ENCODE results near the gene ACP7. TPM values are rescaled to one million over a fixed set of nuclear protein-coding genes. Genes with fewer than 3 reads are reported as not detected.
"Not testable (repeated sequence)": the region's sequence is repeated elsewhere in the genome, so short reads cannot be mapped to it uniquely, and the experiment has no call there.

Gene ACP7
- polyA plus RNA-seq, 3 donors, result 0.31 to 0.76 (median 0.64) TPM

DNA sequence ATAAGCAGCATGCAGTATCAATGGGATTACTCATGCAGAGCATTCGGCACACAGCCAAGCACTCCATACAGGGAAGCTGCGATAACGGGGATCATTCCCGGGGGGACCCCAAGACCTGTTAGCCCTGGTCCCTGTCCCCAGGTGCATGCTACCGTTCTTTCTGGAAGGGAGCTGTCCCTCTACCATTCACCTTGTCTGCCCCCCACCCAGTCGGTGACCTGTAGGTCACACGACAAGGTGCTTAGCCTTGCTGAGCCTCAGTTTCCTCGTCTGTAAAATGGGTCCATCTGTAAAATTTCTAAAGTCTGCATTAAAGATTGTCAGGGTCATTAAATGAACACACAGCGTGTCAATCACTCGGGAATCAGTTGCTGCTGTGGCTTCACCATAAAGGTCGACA is 6.8 kb upstream of the ACP7 start:
- DNase-seq (ENCODE audit: low read depth in 3 of 3, low spot score in 2 of 3), result no peak

DNA sequence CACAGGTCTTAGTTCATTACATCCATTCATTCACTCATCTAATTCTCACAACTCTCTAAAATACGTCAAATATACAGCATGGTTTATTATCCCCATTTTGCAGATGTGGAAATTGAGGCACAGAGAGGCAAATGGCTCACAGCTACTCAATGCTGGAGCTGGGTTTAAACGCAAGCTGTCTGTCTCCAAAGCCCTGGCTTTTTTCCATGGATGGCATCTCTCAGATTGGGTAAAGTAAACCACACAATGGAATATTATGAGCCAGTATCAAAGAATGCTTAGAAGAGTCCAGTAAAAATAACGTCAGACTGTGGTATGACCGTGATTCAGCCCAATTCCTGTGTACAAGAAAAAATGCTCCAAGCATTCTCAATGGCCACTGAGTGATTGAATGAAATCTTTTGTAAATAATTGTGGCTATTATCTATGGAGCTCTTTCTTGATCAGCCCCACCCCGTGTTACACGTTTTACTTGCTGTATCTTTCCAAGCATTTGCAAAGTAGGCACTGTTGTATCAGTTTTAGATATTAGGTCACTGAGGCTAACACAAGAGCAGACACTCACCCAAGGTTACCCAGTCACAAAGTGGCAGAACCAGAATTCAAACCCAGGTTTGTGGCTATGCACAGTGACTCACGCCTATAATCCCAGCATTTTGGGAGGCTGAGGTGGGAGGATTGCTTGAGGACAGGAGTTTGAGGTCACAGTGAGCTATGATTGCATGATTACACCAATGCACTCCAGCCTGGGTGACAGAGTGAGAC is 5.5 kb upstream of the ACP7 start:
- no peak for DNase-seq (ENCODE audit: low read depth in 3 of 3, low spot score in 2 of 3)

DNA sequence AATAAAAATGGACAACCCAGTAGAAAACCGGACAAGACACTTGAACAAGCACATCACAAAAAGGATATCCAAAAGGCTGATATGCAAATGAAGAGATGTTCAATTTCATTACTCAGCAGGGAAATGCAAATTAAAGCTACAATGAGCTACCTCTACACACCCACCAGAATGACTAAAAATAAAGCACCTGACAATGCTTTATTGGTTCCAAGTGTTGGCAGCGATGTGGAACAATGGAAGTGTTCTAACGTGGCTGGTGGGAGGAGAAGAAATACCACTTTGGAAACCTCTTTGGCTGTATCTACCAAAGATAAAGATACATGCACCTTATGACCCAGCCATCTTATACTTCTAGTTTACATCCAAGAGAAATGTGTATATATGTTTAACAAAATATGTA is 3.7 kb upstream of the ACP7 start:
- no peak for DNase-seq (ENCODE audit: low read depth in 3 of 3, low spot score in 2 of 3)

DNA sequence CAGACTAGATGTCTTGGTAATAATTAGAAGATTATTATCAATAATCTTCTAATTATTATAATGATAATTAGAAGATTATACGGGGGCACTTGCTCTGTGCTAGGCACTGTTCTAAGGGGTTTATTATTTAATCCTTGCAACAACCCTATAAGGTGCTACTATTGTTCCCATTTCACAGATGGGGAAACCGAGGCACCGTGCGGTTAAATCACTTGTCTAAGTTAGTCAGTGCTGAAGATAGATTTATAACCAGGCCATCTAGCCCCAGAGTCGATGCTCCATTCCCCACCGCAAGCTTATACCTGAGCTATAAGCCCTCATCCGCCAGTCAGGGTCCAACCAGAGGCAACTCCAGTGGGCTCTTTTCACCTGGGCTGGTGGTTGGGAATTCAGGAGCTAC is 2.0 kb upstream of the ACP7 start:
- no peak for DNase-seq (ENCODE audit: low read depth in 3 of 3, low spot score in 2 of 3)

DNA sequence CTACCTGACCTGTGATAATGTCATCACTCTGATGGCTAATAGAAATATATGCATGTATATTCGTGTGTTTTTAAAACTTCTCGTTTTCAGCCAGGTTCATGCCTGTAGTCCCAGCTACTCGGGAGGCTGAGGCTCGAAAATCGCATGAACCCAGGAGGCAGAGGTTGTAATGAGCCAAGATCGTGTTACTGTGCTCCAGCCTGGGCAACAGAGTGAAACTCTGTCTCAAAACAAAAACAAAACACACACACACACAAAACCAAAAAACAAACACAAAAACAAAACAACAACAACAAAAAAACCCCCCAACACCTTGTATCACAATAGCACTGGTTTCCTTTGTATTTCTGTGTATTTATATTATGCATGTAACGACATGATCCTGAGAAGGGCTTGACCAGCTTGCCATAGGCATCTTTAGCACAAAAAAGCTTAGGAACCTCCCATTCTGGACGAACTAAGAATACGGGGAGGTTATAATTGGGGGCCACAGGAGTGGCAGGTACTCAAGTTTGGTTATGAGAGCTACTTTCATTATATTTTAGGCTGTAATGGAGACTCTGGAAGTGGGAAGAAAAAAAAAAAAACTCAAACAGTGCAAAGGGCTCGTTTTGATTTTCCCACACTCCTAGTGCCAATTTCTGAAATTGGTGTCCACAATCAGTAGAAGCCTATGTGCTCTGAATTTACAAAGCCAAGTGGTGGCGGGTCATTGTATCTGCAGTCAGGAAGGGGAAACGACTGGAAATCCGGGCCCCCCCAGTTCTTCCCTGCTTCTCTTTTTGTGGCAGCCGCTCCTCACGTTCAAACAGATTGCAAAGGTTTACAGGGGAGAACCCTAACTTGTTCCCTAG is 1.2 kb upstream of the ACP7 start:
- no peak for DNase-seq (ENCODE audit: low read depth in 3 of 3, low spot score in 2 of 3)

DNA sequence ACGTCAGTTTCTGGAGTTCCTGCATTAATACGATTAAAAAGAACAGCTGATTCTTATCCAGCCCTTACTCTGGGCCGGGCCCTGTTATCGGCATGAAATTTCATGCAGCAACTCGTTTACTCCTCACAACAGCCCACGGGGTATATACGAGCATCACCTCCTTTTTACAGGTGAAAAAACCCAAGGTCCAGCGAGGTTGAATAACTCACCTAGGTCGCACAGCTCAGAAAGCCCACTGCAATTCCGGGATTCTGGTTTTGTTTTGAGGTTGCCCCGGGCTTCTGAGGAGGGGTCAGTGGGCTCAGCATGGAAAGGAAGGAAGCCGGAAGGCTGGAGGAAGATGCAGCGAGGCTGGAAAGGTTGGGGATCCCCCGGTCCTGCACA is 577 bp upstream of the ACP7 start:
- DNase-seq (ENCODE audit: low read depth in 3 of 3, low spot score in 2 of 3), result no peak

DNA sequence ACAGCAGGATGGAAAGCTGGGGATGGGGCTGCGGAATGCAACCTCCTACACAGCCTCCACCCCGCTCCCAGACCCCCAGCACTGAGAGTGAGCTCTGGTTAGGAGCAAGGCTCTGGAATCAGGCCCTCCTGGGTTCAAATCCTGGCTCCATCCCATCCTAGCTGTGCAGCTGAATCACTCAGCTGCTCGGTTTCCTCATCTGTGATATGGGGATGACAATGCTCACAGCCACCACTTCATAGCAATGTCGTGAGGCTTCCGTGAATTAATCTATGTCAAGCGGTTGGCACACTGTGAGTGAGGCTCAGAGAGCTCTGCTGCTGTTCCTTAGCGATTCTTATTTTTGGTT is 538 bp downstream of the ACP7 start:
- no peak for DNase-seq (ENCODE audit: low read depth in 3 of 3, low spot score in 2 of 3)

DNA sequence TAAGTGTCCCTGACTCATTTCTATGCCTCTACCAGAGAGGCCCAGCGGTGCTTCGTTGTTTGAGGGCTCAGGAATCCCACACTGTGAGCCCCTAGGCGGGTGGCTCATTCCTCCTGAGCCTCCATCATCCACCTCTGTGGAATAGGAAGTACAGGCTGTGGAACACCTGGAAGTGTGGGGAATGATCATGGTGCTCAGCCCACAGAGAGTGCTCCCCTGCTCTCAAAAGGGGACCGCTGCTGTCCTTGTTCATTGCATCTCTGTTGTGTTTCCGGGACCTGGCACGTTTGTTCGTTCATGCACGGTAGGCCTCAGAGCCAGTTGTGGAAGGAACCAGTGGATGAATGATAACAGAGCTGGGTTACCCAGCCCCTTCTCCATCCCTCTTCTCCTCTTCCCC is 1.2 kb downstream of the ACP7 start:
- no peak for DNase-seq (ENCODE audit: low read depth in 3 of 3, low spot score in 2 of 3)

DNA sequence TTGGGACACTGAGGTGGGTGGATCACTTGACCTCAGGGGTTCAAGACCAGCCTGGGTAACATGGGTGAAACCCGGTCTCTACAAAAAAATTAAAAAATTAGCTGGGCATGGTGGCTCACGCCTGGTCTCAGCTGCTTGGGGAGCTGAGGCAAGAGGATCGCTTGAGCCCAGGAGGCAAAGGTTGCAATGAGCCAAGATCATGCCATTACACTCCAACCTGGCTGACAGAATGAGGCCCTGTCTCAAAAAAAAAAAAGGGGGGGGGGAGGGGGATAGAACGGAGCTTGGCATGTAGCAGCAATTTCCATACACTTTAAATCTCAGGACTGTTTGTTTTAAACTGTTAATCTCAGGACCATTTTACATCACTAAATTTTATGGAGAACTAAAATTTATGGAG is 2.2 kb downstream of the ACP7 start:
- DNase-seq (ENCODE audit: low read depth in 3 of 3, low spot score in 2 of 3), result no peak

DNA sequence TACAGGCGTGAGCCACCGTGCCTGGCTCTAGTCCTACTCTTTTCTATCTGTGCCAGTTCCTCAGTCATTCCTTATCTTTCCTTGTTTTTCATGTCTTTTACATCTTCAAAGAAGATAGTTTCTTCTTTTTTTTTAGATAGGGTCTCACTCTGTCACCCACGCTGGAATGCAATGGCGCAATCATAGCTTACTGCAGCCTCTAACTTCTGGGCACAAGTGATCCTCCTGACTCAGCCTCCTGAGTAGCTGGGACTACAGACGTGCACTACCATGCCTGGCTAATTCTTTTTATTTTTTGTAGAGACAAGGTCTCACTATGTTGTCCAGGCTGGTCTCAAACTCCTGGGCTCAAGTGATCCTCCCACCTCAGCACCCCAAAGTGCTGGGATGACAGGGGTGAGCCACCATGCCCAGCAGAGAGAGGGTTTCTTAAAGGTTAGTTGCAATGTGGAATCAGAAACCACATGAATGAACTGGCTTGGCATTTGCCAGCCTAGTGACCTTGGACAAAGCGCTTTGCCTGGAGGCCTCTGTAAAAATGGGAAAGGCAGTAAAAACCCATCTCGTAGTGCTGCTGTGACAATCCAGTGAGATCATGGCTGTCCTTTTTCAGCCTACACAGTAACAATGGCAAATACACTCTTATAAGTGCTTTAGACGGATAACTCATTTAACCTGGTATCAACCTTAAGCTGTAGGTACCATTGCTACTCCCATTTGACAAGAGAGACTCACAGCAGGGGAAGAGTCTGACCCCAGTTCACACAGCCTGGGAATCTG is 3.9 kb downstream of the ACP7 start:
- no peak for DNase-seq (ENCODE audit: low read depth in 3 of 3, low spot score in 2 of 3)

DNA sequence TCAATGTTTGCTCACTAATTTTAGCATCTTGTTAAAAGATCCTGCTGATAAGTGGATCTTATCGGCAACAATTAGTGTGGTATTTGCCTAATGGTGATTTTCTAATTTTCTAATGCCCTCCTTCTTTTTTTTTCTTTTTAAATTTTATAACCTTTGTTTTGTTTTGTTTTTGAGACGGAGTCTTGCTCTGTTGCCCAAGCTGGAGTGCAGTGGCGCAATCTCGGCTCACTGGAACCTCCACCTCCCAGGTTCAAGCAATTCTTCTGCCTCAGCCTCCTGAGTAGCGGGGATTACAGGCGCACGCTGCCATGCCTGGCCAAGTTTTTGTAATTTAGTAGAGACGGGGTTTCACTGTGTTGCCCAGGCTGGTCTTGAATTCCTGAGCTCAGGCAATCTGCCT is 5.8 kb downstream of the ACP7 start:
- DNase-seq (ENCODE audit: low read depth in 3 of 3, low spot score in 2 of 3), result not testable (repeated sequence)

DNA sequence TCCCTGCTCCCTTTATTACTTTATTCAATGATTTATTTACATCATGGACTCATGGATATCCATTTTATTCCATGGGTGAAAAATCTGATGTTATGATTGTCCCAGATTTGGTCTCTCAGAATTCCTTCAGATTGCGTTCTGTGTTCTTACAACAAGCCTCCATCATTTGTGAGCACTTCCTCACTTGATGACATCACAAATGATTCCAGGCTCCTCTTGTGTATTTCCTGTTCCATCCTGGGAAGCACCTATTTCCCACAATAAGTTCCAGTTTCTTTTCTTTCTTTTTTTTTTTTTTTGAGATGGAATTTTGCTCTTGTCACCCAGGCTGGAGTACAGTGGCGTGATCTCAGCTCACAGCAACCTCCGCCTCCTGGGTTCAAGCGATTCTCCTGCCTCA is 6.7 kb downstream of the ACP7 start:
- DNase-seq (ENCODE audit: low read depth in 3 of 3, low spot score in 2 of 3), result no peak

DNA sequence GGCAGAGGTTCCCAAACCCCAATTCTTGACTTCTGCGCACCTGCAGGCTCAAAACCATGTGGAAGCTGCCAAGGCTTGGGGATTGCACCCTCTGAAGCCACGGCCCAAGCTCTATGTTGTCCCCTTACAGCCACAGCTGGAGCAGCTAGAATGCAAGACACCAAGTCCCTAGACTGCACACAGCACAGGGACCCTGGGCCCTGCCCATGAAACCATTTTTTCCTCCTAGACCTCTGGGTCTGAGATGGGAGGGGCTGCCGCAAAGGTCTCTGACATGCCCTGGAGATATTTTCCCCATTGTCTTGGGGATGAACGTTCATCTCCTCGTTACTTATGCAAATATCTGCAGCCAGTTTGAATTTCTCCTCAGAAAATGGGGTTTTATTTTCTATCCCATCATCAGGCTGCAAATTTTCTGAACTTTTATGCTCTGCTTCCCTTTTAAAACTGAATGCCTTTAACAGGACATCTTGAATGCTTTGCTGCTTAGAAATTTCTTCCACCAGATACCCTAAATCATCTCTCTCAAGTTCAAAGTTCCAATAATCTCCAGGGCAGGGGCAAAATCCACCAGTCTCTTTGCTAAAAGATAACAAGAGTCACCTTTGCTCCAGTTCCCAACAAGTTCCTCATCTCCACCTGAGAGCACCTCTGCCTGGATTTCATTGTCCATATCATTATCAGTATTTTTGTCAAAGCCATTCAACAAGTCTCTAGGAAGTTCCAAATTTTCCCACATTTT is 11.8 kb downstream of the ACP7 start:
- not testable (repeated sequence) for DNase-seq (ENCODE audit: low read depth in 3 of 3, low spot score in 2 of 3)

DNA sequence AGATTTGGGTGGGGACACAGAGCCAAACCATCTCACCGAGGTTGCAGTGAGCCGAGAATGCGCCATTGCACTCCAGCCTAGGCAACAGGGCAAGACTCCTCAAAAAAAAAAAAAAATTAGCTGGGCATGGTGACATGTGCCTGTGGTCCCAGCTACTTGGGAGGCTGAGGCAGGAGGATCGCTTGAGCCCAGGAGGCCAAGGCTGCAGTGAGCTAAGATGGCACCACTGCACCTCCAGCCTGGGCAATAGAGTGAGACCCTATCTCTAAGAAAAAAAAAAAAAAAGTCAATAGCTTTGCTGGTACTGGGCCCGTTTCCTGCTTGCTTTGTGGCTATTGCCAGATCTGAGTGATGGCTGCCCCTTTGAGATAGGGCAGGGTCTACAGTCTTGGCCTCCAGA is 13.1 kb downstream of the ACP7 start:
- DNase-seq (ENCODE audit: low read depth in 3 of 3, low spot score in 2 of 3), result no peak

DNA sequence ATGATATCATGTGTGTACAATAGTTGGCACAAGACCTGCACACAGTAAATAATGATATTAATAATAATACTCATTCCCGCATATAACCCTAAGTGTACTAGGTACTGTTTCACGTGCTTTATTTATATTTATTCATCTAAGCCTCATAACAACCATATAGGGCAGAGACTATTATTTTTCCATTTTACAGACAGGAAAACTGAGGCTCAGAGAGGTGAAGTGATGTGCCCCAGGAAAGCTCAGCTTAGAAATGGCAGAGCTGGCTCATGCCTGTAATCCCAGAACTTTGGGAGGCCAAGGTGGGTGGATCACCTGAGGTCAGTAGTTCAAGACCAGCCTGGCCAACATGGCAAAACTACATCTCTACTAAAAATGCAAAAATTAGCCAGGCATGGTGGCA is 13.6 kb downstream of the ACP7 start:
- DNase-seq (ENCODE audit: low read depth in 3 of 3, low spot score in 2 of 3), result no peak

DNA sequence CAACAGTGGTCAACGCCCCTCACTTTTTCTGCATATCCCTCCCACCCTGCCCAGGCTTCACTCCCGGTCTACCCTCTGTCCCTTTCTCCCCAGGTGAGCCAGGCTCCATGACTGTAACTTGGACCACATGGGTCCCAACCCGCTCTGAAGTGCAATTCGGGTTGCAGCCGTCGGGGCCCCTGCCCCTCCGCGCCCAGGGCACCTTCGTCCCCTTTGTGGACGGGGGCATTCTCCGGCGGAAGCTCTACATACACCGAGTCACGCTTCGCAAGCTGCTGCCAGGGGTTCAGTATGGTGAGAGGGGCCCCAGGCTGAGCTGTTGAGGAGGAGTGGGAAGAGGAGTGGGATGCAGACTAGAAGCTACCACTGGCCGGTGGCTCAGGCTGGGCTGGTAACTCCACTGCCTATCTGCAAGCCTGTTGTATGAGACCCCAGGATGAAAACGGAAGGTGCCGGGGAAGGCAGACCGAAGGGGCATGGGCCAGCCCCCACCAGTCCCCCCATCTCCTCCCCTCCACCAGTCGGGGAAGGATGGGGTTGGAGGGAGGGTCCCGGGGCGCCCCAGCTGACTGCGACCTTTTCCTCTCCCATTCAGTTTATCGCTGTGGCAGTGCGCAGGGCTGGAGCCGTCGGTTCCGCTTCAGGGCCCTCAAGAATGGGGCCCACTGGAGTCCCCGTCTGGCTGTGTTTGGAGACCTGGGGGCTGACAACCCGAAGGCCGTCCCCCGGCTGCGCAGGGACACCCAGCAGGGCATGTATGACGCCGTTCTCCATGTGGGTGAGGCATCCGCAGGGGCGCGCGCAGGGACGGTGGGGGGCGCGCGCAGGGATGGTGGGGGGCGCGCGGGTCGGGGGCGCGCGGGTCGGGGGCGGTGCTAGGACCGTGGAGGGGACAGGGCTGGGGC is 14.4 kb downstream of the ACP7 start:
- DNase-seq (ENCODE audit: low read depth in 3 of 3, low spot score in 2 of 3), result no peak

DNA sequence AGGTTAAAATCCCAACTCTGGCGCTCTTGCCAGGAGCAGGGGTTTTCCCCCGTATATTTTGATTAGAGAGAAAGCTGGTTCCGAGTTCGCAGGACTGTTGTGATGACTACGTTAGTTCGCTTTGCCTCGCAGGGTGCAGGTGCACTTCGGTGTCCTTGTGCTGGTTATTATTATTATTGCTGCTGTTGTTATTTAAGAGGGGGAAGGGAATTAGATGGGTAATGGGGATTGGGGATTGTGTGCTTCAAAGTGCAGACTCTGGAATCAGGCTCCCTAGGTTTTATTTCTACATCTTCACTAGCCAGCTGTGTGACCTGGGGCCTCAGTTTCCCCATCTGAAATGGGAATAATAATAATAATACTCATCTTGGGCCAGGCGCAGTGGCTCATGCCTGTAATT is 15.2 kb downstream of the ACP7 start:
- no peak for DNase-seq (ENCODE audit: low read depth in 3 of 3, low spot score in 2 of 3)

DNA sequence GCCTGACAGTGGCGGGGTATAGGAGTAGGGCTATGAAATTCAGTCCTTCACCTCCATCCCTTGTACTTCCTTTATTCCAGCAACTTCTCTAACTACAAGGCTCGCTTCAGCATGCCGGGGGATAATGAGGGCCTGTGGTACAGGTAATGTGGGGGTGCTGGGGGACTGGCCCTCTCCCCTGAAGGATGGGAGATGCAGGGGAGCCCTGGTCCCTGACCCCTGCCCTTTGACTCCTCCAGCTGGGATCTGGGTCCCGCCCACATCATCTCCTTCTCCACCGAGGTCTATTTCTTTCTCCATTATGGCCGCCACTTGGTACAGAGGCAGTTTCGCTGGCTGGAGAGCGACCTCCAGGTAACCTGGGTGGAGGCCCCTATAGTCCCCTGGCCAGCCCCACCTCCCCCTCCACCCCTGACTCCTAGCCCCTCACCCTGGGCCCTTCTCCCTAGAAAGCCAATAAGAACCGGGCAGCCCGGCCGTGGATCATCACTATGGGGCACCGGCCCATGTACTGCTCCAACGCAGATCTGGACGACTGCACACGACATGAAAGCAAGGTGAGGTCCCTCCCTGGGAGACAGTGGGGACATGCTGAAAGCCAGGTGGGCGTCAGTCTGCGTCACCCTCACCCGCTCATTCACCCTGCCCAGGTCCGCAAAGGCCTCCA is 16.5 kb downstream of the ACP7 start:
- DNase-seq (ENCODE audit: low read depth in 3 of 3, low spot score in 2 of 3), result no peak

DNA sequence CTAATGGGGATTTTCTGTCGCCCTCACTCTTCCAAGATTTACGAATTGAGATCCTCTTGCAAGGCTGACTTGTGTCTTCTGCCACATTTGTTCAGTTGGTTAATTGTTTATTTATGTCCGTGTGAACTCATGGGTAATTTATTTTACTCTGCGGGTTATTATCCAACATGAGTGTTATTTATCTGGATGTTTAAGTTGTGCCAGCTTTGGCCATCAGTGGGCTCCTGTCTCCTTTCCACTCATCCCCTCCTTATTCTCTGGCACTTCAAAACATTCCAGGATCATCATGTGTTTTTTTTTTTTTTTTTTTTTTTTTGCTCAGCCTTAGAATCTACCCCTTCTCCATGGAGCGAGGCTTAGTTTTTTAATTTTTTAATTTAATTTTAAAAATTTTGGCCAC is 19.0 kb downstream of the ACP7 start:
- no peak for DNase-seq (ENCODE audit: low read depth in 3 of 3, low spot score in 2 of 3)

Measured in right renal cortex interstitium (tissue), 3 donors.